ENCODE measurements around the gene KLK11. TPM values are rescaled to one million over a fixed set of nuclear protein-coding genes. Genes with fewer than 3 reads are reported as not detected.

KLK11 gene
- total RNA-seq, 1 donor from 2014 or later, result not detected

DNA sequence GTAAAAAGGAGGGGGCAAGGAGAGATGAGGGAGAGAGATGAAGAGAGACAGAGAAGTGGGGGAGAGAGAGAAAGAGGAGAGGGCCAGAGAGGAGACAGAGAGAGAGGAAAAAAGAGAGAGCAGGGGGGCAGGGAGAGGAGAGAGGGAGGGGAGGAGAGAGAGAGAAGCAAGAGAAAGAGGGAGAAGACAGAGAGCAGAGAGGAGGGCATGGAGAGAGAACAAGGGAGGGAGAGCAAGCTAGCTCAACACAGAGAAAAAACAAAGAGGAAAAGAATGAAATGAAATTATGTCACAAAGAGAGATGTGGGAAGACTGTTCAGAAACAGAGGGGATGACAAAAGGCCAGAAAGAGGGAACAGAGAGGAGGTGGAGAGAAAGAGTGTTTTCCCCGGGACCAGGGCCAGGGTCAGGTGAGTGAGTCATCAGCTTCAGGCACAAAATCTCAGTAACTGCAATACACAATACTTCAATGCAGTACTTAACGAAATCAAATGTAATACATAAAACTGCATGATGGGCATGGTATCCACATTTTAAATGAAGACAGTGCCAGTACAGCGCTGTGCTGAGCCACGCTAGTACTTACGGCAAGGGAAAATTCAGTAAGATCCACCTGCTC, 47.5 kb downstream of the KLK11 start:
- Histone ChIP-seq H3K4me3 (no peak overlapping the region), H3K27ac (replicated peaks) (no peak overlapping the region), H3K4me1 (no peaks in the 10 kb centered on the region), H3K36me3 (no peaks in the 10 kb centered on the region), H3K27me3 (ENCODE audit: low read depth) (peaks cover 66% of the 10 kb centered on the region), H3K9me3 (replicated peaks) (no peaks in the 10 kb centered on the region)
- TF ChIP-seq, protein P1, sequence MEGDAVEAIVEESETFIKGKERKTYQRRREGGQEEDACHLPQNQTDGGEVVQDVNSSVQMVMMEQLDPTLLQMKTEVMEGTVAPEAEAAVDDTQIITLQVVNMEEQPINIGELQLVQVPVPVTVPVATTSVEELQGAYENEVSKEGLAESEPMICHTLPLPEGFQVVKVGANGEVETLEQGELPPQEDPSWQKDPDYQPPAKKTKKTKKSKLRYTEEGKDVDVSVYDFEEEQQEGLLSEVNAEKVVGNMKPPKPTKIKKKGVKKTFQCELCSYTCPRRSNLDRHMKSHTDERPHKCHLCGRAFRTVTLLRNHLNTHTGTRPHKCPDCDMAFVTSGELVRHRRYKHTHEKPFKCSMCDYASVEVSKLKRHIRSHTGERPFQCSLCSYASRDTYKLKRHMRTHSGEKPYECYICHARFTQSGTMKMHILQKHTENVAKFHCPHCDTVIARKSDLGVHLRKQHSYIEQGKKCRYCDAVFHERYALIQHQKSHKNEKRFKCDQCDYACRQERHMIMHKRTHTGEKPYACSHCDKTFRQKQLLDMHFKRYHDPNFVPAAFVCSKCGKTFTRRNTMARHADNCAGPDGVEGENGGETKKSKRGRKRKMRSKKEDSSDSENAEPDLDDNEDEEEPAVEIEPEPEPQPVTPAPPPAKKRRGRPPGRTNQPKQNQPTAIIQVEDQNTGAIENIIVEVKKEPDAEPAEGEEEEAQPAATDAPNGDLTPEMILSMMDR (IDR thresholded peaks at IDR 0.05; ENCODE audit: borderline replicate concordance), result no peak
- no peak for DNase-seq
- intact Hi-C loops (cut with micrococcal nuclease), result no loop called here

DNA sequence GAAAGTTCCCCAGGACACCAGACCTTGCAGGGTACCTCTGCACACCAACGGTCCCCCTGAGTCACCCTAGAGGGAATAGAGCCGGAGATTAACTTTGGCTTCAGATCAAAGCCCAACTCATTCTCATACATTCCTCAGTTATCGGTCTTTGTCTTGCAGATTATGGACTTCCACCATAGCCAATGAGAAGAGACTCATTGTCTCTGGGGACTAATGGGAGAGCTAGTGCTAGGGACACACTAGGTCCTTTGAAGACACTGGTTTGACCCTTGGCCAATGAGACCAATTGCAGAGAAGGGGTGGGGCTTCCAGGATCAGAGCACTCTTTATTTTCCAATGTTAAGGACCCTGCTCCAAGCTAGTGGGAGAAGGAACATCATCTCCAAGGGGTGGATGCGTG, 48.8 kb downstream of the KLK11 start:
- no peaks in the 10 kb centered on the region for H3K4me1 ChIP-seq
- intact Hi-C loops (cut with micrococcal nuclease), result no loop called here
- TF ChIP-seq, protein P1 (IDR thresholded peaks at IDR 0.05; ENCODE audit: borderline replicate concordance), result no peak
- no peaks in the 10 kb centered on the region for H3K36me3 ChIP-seq
- no peak overlapping the region for H3K27ac ChIP-seq (replicated peaks)
- no peaks in the 10 kb centered on the region for H3K9me3 ChIP-seq (replicated peaks)
- H3K27me3 ChIP-seq (ENCODE audit: low read depth), result peaks cover 69% of the 10 kb centered on the region
- no peak for DNase-seq
- H3K4me3 ChIP-seq, result no peak overlapping the region

DNA sequence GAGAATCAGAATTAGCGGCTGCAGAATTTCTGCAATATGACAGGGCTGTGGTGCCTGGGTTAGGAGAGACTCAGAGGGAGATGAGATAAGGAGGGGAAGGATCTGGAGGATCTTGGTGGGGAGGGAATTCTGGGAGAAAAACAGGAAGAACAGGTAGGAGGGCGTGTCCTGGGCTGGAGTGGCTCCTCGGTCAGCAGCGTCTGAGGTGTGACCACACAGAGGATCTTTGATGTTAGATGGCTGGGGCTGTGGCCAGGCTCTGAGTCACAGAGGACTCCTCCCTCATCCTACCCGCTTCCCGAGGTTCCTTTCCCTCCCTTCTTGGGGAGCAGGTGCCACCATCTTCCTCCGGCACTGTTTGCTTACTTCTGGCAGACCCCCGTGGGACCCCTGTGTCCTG, 50.6 kb downstream of the KLK11 start:
- no peak for DNase-seq
- Histone ChIP-seq H3K9me3 (replicated peaks) (no peaks in the 10 kb centered on the region), H3K27ac (replicated peaks) (no peak overlapping the region), H3K4me3 (no peak overlapping the region), H3K36me3 (no peaks in the 10 kb centered on the region), H3K27me3 (ENCODE audit: low read depth) (peaks cover 78% of the 10 kb centered on the region), H3K4me1 (no peaks in the 10 kb centered on the region)
- TF ChIP-seq, protein P1 (IDR thresholded peaks at IDR 0.05; ENCODE audit: borderline replicate concordance), result no peak
- intact Hi-C loops (cut with micrococcal nuclease), result no loop called here

DNA sequence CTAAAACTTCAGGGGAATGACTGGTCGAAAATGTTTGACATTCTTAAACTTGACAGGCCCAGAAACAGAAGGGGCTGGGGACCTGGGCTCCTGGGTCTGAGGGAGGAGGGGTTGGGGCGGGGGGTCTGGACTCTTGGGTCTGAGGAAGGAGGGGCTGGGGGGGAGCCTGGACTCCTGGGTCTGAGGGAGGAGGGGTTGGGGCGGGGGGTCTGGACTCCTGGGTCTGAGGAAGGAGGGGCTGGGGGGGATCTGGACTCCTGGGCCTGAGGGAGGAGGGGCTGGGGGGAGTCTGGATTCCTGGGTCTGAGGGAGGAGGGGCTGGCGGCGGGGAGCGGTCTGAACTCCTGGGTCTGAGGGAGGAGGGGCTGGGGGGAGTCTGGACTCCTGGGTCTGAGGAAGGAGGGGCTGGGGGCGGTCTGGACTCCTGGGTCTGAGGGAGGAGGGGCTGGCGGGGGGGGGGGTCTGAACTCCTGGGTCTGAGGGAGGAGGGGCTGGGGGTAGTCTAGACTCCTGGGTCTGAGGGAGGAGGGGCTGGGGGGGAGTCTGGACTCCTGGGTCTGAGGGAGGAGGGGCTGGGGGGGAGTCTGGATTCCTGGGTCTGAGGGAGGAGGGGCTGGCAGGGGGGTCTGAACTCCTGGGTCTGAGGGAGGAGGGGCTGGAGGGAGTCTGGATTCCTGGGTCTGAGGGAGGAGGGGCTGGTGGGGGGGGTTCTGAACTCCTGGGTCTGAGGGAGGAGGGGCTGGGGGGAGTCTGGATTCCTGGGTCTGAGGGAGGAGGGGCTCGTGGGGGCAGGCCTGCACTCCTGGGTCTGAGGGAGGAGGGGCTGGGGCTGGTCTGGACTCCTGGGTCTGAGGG, 51.5 kb downstream of the KLK11 start:
- DNase-seq, result no peak
- peaks cover 81% of the 10 kb centered on the region for H3K27me3 ChIP-seq (ENCODE audit: low read depth)
- intact Hi-C loops (cut with micrococcal nuclease), result no loop called here

DNA sequence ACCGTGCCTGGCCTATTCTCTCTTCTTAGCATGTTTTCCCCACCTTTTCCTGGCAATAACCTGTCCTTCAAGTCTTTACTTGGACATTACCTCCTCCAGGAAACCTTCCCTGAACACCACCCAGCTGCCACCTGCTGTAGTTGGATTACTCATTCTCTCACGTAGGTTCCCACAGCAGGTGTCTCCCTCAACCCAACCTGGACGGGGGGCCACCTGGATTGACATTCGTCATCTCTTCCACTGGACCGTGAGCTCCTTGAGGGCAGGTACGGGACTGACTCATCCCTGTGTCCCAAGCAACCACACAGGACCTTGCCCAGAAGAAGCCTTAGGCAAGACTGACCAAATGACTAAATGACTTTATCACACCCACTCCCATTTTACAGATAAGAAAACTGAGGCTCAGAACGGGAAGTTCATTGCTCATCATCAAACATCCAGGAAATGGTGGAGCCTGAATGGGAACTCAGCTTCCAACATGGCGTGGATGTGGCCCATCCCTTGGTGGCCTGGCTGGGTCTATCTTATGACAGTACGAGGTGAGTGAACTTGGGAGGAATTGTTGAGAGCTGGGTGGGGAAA, 53.5 kb downstream of the KLK11 start:
- intact Hi-C loops (cut with micrococcal nuclease), result no loop called here
- Histone ChIP-seq H3K27ac (replicated peaks) (no peak overlapping the region), H3K4me1 (no peaks in the 10 kb centered on the region), H3K36me3 (no peaks in the 10 kb centered on the region), H3K9me3 (replicated peaks) (no peaks in the 10 kb centered on the region), H3K27me3 (ENCODE audit: low read depth) (peaks cover 81% of the 10 kb centered on the region), H3K4me3 (no peak overlapping the region)
- TF ChIP-seq, protein P1 (IDR thresholded peaks at IDR 0.05; ENCODE audit: borderline replicate concordance), result no peak
- no peak for DNase-seq

More for the DNA sequence above, 51.5 kb downstream of the KLK11 start:
- Histone ChIP-seq H3K4me3 (no peak overlapping the region), H3K4me1 (no peaks in the 10 kb centered on the region), H3K27ac (replicated peaks) (no peak overlapping the region), H3K36me3 (no peaks in the 10 kb centered on the region), H3K9me3 (replicated peaks) (no peaks in the 10 kb centered on the region)
- TF ChIP-seq, protein P1 (IDR thresholded peaks at IDR 0.05; ENCODE audit: borderline replicate concordance), result no peak

Other genes with a start within 250 kb of the KLK11 start
- gene ACP4, start 236.2 kb downstream of the KLK11 start, total RNA-seq, result not detected
- gene KLK1, start 202.8 kb downstream of the KLK11 start, total RNA-seq, result 0.41 TPM
- gene KLK15, start 193.0 kb downstream of the KLK11 start, total RNA-seq, result not detected
- gene KLK3, start 171.7 kb downstream of the KLK11 start, total RNA-seq, result not detected
- gene KLK2, start 153.2 kb downstream of the KLK11 start, total RNA-seq, result not detected
- not detected for gene KLK4, start 115.2 kb downstream of the KLK11 start, total RNA-seq
- not detected for gene KLK5, start 73.6 kb downstream of the KLK11 start, total RNA-seq
- gene KLK6, start 57.0 kb downstream of the KLK11 start, total RNA-seq, result not detected
- not detected for gene KLK7, start 42.7 kb downstream of the KLK11 start, total RNA-seq
- not detected for gene KLK8, start 25.0 kb downstream of the KLK11 start, total RNA-seq
- gene KLK10, start 6.9 kb downstream of the KLK11 start, total RNA-seq, result not detected
- not detected for gene KLK12, start 8.4 kb upstream of the KLK11 start, total RNA-seq
- not detected for gene KLK13, start 38.5 kb upstream of the KLK11 start, total RNA-seq
- 1.6 TPM for gene KLK14, start 56.3 kb upstream of the KLK11 start, total RNA-seq
- 4.4 TPM for gene CTU1, start 81.8 kb upstream of the KLK11 start, total RNA-seq
- 1.7 TPM for gene SIGLEC9, start 98.3 kb upstream of the KLK11 start, total RNA-seq
- 0.47 TPM for gene SIGLEC7, start 115.7 kb upstream of the KLK11 start, total RNA-seq
- 3.0 TPM for gene CD33, start 198.5 kb upstream of the KLK11 start, total RNA-seq
- gene SIGLECL1, start 224.5 kb upstream of the KLK11 start, total RNA-seq, result not detected

All from left ventricle myocardium inferior (tissue), 1 donor.